Suprapubic skin (tissue), 4 donors: ENCODE data around the gene CRYAB. TPM values are rescaled to one million over a fixed set of nuclear protein-coding genes. Genes with fewer than 3 reads are reported as not detected.

Experiments used
- DNase-seq, 2 donors: peaks; one replicate each; pipeline ENCODE4 v3.0.0-alpha.2; 2019; ENCODE audit warnings: low spot score in 2 of 2
- H3K27ac ChIP-seq: fragments of 200-600 bp; sonication (generic); one replicate; pipeline ENCODE4 v1.5.1; 2019
- H3K27me3 ChIP-seq: fragments of 200-600 bp; sonication (generic); one replicate; pipeline ENCODE4 v1.5.1; 2019
- H3K36me3 ChIP-seq: fragments of 200-600 bp; sonication (generic); one replicate; pipeline ENCODE4 v1.5.1; 2019
- H3K4me1 ChIP-seq: fragments of 200-600 bp; sonication (generic); one replicate; pipeline ENCODE4 v1.5.1; 2019
- H3K4me3 ChIP-seq: fragments of 200-600 bp; sonication (generic); one replicate; pipeline ENCODE4 v1.5.1; 2019; ENCODE audit warnings: mild to moderate bottlenecking
- H3K9me3 ChIP-seq: fragments of 200-600 bp; sonication (generic); one replicate; pipeline ENCODE4 v1.5.1; 2019
- CTCF ChIP-seq, 2 donors: fragments of 200-600 bp in 1 of 2; fragments of 450-650 bp in 1 of 2; sonication (generic) in 1 of 2; IDR thresholded peaks; one replicate each; pipeline ENCODE4 v1.5.1; 2016 to 2019; ENCODE audit warnings: antibody characterized with exemption in 2 of 2, mild to moderate bottlenecking in 1 of 2, moderate library complexity in 1 of 2
- EP300 ChIP-seq: sonication (generic); formaldehyde crosslinking; IDR thresholded peaks from one replicate; pipeline ENCODE4 v1.6.1; 2017; ENCODE audit warnings: antibody characterized with exemption
- POLR2A ChIP-seq, 2 donors: fragments of 450-650 bp; IDR thresholded peaks; one replicate each; pipeline ENCODE4 v1.6.1; 2017; ENCODE audit warnings: antibody characterized with exemption in 2 of 2, mild to moderate bottlenecking in 2 of 2, moderate library complexity in 2 of 2
- POLR2AphosphoS5 ChIP-seq, 3 donors: sonication (generic); formaldehyde crosslinking; IDR thresholded peaks; one replicate each; pipeline ENCODE4 v1.6.1; 2017; ENCODE audit warnings: antibody characterized with exemption in 3 of 3
- WGBS: methylation state at CpG from one replicate; pipeline ENCODE4 v1.1.5; 2018; 5-methylcytosine and 5-hydroxymethylcytosine counted together
- total RNA-seq, 4 donors: library from RNA; depleted of rRNA; stranded (reverse); fragments of >200 nt; gene quantifications; one replicate each; pipeline ENCODE4 v1.1.0, GENCODE V29; 2016

Gene CRYAB
- total RNA-seq, 4 donors from 2014 or later: 144 to 203 (median 176) TPM

DNA sequence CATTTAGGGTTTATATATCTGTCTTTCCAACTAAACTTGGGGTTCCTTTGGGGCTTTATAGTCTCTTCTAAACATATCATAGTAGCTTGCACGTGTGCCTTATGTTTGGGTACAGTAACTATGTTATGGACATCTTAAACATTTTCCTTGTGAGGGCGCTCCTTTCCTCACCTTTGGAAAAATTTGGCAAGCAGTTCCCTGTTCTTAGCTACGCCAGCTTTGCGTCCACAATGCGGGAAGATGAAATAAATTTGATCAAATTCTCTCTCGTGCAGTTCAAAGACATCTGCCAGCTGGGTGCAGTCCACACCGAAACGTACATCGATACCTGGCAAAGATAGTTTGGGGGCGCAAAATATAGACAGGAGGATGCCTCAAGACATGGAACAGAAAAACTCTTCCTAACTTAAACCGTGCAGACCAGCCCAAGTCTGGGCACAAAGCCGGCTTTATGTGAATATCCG, 33.2 kb downstream of the CRYAB start:
- Histone ChIP-seq H3K4me3 (peak overlapping the region; percentile 77), H3K9me3 (no peaks in the 10 kb centered on the region), H3K36me3 (peaks cover 2% of the 10 kb centered on the region), H3K27ac (peak overlapping the region; percentile 94), H3K4me1 (peaks cover 20% of the 10 kb centered on the region), H3K27me3 (no peaks in the 10 kb centered on the region)
- DNase-seq: no peak
- no peak for TF ChIP-seq CTCF (IDR thresholded peaks at IDR 0.05)
- TF ChIP-seq EP300: no peak
- no peak for TF ChIP-seq POLR2A (IDR thresholded peaks at IDR 0.05)
- no peak for TF ChIP-seq POLR2AphosphoS5 (IDR thresholded peaks at IDR 0.05)
- WGBS: under 1% methylated on average over 13 of the region's 13 CpGs

DNA sequence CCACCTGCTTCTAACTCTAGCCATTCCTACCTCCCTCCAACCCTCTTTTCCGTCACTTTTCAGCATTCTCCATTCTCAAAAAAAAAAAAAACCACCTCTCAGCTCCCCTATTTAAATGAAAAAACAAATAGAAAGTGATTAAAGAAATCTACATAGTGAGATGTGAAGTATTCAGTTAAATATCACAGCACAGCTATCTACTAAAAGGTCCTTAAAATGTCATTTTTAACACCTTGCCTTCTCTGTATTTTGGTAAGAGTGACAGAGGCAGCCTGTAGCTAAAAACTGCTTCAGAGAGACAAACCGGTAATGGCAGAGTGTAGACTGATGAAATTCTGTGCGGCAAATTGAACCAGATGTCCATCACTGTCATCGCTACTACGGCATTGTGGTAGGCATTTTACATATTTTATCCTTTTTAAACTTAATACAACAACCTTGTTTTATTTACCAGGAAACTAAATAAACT, 39.8 kb downstream of the CRYAB start:
- Histone ChIP-seq H3K4me3 (peak overlapping the region; percentile 72), H3K27ac (peak overlapping the region; percentile 78), H3K36me3 (peaks cover 19% of the 10 kb centered on the region), H3K27me3 (no peaks in the 10 kb centered on the region), H3K9me3 (no peaks in the 10 kb centered on the region), H3K4me1 (peaks cover 22% of the 10 kb centered on the region)
- DNase-seq: no peak
- 51% methylated on average over 5 of the region's 5 CpGs for WGBS
- TF ChIP-seq EP300 (no peak), POLR2A (IDR thresholded peaks at IDR 0.05) (no peak), POLR2AphosphoS5 (IDR thresholded peaks at IDR 0.05) (no peak), CTCF (IDR thresholded peaks at IDR 0.05) (no peak)

- peaks cover 22% of the 10 kb centered on the region for H3K4me1 ChIP-seq
- H3K4me3 ChIP-seq: peak within 1 kb of the TSS; percentile 72
- TF ChIP-seq POLR2AphosphoS5 (IDR thresholded peaks at IDR 0.05) (peak in 2 of 3 donors; percentile 49 to 88), CTCF (IDR thresholded peaks at IDR 0.05) (peak; percentile 18 to 20), POLR2A (IDR thresholded peaks at IDR 0.05) (no peak)
- WGBS: under 1% methylated on average over 17 of the region's 51 CpGs
- DNase-seq: peak; percentile 86 to 91
- peak within 1 kb of the TSS; percentile 78 for H3K27ac ChIP-seq
- H3K36me3 ChIP-seq: peaks cover 26% of the 10 kb centered on the region
- no peaks in the 10 kb centered on the region for H3K9me3 ChIP-seq
- no peaks in the 10 kb centered on the region for H3K27me3 ChIP-seq
These were observed 40.5 kb downstream of the CRYAB start, which contains the start of gene ALG9 for GRCh38 chr11:111870886-111871692. TSS of gene ALG9 (minus strand) at chr11:111871581. CDS start at chr11:111871482, 99 bp downstream.

DNA sequence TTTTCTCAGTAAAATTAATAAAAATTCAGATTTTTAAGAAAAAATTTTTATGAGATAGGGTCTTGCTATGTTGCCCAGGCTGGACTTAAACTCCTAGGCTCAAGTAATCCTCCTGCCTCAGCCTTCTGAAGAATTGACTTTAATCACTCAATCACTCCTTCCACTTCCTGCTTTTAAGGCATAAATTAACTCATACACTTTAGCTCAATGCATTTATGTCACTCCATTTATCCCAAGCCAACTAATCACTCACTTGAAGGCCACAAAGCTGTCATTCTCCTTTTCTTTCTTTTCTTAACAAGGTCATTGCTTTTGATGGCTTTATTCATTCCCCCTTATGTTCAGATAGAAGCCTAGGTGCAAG, 41.1 kb downstream of the CRYAB start:
- H3K9me3 ChIP-seq: no peaks in the 10 kb centered on the region
- H3K27me3 ChIP-seq: no peaks in the 10 kb centered on the region
- peaks cover 31% of the 10 kb centered on the region for H3K36me3 ChIP-seq
- peak overlapping the region; percentile 78 for H3K27ac ChIP-seq
- DNase-seq: no peak
- peaks cover 22% of the 10 kb centered on the region for H3K4me1 ChIP-seq
- peak overlapping the region; percentile 72 for H3K4me3 ChIP-seq
- TF ChIP-seq POLR2AphosphoS5 (IDR thresholded peaks at IDR 0.05): no peak

- no peak for DNase-seq
These were observed 41.5 kb downstream of the CRYAB start for GRCh38 chr11:111870113-111870512.

More at GRCh38 chr11:111870113-111870512, 41.5 kb downstream of the CRYAB start:
- WGBS: 95% methylated on average over 1 of the region's 1 CpG
- TF ChIP-seq EP300 (no peak), CTCF (IDR thresholded peaks at IDR 0.05) (no peak), POLR2A (IDR thresholded peaks at IDR 0.05) (no peak)
- H3K27ac ChIP-seq: no peak overlapping the region
- no peaks in the 10 kb centered on the region for H3K9me3 ChIP-seq
- peaks cover 22% of the 10 kb centered on the region for H3K4me1 ChIP-seq
- peak overlapping the region; percentile 72 for H3K4me3 ChIP-seq
- H3K36me3 ChIP-seq: peaks cover 33% of the 10 kb centered on the region
- no peaks in the 10 kb centered on the region for H3K27me3 ChIP-seq
